Measurements from ENCODE around the gene CACNG4. TPM values are rescaled to one million over a fixed set of nuclear protein-coding genes. Genes with fewer than 3 reads are reported as not detected.

Gene CACNG4
- polyA plus RNA-seq, 1 experiment: 0.25 TPM

DNA sequence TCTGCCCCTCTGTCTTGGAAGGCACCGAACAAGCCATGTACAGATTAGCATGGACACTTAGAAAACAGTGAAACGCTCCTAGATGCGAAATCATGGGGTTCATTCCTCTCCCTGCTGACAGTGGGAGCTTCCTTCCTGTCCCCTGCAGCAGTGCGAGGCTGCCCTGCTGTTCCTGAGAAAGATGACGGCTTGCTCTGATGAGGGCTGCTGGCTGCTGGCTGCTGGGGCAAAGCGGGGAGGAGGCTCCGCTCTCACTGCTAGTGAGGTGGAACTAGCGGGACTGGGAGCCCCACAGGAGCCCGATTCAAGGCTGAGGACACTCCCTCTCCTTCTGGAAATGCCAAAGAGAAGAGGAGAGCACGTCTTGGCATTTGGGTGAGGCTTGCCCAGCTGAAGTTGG lies 25.9 kb upstream of the CACNG4 start:
- DNase-seq (ENCODE audit: low read depth, low spot score): no peak
- ChIA-PET CTCF (no interaction called here), POLR2A (no interaction called here)
- Histone ChIP-seq H3K4me3 (ENCODE audit: low read depth, low read length) (no peak overlapping the region), H3K27me3 (ENCODE audit: control insufficient read depth, insufficient read depth, low read length) (peaks cover 23% of the 10 kb centered on the region), H3K27ac (ENCODE audit: low read depth, low read length) (no peak overlapping the region), H3K9me3 (ENCODE audit: control insufficient read depth, insufficient read depth, low read length) (peaks cover 10% of the 10 kb centered on the region)
- TF ChIP-seq, protein P1, sequence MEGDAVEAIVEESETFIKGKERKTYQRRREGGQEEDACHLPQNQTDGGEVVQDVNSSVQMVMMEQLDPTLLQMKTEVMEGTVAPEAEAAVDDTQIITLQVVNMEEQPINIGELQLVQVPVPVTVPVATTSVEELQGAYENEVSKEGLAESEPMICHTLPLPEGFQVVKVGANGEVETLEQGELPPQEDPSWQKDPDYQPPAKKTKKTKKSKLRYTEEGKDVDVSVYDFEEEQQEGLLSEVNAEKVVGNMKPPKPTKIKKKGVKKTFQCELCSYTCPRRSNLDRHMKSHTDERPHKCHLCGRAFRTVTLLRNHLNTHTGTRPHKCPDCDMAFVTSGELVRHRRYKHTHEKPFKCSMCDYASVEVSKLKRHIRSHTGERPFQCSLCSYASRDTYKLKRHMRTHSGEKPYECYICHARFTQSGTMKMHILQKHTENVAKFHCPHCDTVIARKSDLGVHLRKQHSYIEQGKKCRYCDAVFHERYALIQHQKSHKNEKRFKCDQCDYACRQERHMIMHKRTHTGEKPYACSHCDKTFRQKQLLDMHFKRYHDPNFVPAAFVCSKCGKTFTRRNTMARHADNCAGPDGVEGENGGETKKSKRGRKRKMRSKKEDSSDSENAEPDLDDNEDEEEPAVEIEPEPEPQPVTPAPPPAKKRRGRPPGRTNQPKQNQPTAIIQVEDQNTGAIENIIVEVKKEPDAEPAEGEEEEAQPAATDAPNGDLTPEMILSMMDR (IDR thresholded peaks at IDR 0.05; ENCODE audit: low read depth, low read length): no peak

GRCh38 chr17:66939461-66940114 lies 24.9 kb upstream of the CACNG4 start:
- H3K4me3 ChIP-seq (ENCODE audit: low read depth, low read length): no peak overlapping the region
- TF ChIP-seq, protein P1 (IDR thresholded peaks at IDR 0.05; ENCODE audit: low read depth, low read length): no peak
- H3K27ac ChIP-seq (ENCODE audit: low read depth, low read length): no peak overlapping the region
- peaks cover 23% of the 10 kb centered on the region for H3K27me3 ChIP-seq (ENCODE audit: control insufficient read depth, insufficient read depth, low read length)
- CTCF ChIA-PET: no interaction called here
- H3K9me3 ChIP-seq (ENCODE audit: control insufficient read depth, insufficient read depth, low read length): peaks cover 10% of the 10 kb centered on the region
- DNase-seq (ENCODE audit: low read depth, low spot score): no peak
- POLR2A ChIA-PET: no interaction called here

GRCh38 chr17:66941249-66941648 lies 23.3 kb upstream of the CACNG4 start:
- DNase-seq (ENCODE audit: low read depth, low spot score): no peak
- TF ChIP-seq, protein P1 (IDR thresholded peaks at IDR 0.05; ENCODE audit: low read depth, low read length): no peak
- no peak overlapping the region for H3K27ac ChIP-seq (ENCODE audit: low read depth, low read length)
- H3K27me3 ChIP-seq (ENCODE audit: control insufficient read depth, insufficient read depth, low read length): peaks cover 27% of the 10 kb centered on the region
- CTCF ChIA-PET: no interaction called here
- POLR2A ChIA-PET: no interaction called here
- no peak overlapping the region for H3K4me3 ChIP-seq (ENCODE audit: low read depth, low read length)
- peaks cover 10% of the 10 kb centered on the region for H3K9me3 ChIP-seq (ENCODE audit: control insufficient read depth, insufficient read depth, low read length)

- H3K4me3 ChIP-seq (ENCODE audit: low read depth, low read length): no peak overlapping the region
- DNase-seq (ENCODE audit: low read depth, low spot score): no peak
- H3K27ac ChIP-seq (ENCODE audit: low read depth, low read length): no peak overlapping the region
- H3K27me3 ChIP-seq (ENCODE audit: control insufficient read depth, insufficient read depth, low read length): peaks cover 28% of the 10 kb centered on the region
- TF ChIP-seq, protein P1 (IDR thresholded peaks at IDR 0.05; ENCODE audit: low read depth, low read length): no peak
- POLR2A ChIA-PET: no interaction called here
- H3K9me3 ChIP-seq (ENCODE audit: control insufficient read depth, insufficient read depth, low read length): peaks cover 10% of the 10 kb centered on the region
- CTCF ChIA-PET: no interaction called here
Measured at GRCh38 chr17:66941773-66942450, 22.6 kb upstream of the CACNG4 start.
